Islet precursor cell (in vitro differentiated cells): ENCODE data around the gene PIK3CD.

Source experiments
- DNase-seq: peaks from one replicate; pipeline ENCODE4 v3.0.0-alpha.2; 2018

Gene PIK3CD

GRCh38 chr1:9651565-9652378 is at the start of gene PIK3CD:
Gene PIK3CD (plus strand): TSS chr1:9651731. CDS start chr1:9710456, 58,725 bp downstream.
- peak; percentile 65 for DNase-seq

DNA sequence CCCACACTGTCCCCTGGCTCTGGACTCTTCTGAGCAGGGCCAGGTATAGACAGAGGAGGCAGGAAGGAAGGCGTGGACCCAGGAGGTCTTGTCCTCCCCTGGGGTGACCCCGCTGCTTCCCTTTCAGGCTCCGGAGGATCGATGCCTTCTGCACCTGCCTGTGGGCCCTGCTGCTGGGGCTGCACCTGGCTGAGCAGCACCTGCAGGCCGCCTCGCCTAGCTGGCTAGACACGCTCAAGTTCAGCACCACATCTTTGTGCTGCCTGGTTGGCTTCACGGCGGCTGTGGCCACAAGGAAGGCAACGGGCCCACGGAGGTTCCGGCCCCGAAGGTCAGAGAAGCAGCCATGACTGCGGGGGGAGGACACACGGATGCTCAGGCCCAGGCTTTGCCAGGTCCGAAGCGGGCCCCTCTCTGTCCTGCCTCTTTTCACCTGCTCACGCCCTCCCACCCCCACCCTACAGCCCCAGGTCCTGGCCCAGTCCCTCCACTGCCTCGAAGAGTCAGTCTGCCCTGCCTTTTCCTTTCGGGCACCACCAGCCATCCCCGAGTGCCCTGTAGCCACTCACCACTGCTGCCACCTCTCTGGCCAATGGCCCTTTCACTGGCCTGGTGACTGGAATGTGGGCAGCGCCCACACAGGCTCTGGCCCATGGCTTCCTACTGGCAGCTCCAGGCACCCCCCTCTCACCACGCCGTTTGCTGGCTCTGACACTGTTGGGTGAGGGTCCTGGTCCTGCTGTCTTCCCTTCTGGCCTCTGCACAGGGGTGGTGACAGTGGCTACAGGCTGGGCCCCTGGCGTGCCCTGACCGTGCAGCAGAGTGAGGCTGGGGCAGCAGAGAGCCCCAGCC is 49.4 kb upstream of the PIK3CD start:
- DNase-seq = no peak

GRCh38 chr1:9602794-9603167 is 48.8 kb upstream of the PIK3CD start:
- no peak for DNase-seq

GRCh38 chr1:9603307-9603706 is 48.2 kb upstream of the PIK3CD start:
- DNase-seq = no peak

DNA sequence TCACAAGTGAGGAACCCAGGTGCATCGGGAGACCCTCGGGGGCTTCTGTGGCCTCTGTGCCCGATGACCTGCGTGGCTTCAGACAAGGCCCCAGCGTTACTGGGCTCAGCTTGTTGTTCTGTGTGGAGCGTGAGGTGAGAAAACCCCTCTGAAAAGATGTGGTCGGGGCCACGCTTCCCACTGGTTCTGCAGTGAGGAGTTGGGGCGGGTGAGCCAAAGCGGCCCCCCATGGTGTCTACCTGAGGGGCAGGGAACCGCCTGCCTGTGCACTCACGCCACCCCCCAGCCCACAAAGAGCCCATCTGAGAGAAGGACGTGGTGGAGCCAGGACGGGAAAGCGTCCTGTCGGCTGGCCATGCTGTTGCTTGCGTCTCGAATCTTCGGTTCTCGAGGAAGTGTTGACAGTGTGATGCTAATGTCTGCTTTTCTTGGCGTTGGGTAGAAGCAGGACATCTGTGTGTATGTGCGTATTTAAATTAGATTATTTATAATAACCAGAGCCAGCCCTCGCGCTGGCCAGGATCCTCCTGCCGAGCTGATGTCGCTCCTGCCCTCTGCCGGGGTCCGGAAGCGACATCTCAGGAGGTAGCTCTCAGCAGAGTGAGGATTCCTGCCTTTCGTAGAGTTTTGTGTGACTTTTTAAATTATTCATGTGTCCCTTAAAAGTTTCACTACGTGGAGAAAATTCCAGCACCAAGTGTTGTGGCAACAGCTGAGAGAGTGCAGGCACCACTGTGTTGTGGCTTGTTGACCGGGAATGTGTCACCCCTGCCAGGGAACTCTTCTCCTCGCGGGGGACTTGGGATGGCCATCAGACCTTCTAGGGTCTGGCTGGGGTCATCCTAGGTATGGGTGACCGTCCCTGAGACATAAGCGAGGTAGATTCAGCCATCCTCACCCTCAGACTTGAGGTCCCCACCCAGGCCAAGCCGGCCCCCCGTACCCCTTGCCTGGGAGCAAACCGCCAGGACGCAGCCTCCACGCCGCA is 47.5 kb upstream of the PIK3CD start:
- no peak for DNase-seq

DNA sequence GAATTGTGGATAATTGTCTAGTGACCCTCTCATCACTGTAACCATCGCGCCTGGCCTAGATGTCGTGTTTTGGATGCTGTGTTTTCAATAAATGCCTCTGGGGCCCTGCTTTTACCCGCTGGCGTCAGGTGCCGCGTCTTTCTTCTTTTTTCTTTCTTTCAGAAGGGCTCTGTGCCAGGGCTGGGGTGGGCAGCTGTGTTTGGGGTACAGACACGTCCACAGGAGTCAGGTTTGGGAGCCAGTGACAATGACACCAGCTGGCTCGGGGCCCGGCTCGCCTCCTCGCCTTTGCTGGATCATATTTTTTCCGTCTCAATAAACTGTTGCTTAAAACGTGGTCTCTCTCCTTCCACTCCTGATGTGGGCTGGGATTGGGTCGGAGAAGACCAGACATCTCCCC is 46.7 kb upstream of the PIK3CD start:
- DNase-seq = no peak

GRCh38 chr1:9605946-9606455 is 45.5 kb upstream of the PIK3CD start:
- DNase-seq = no peak

GRCh38 chr1:9606458-9606857 is 45.1 kb upstream of the PIK3CD start:
- DNase-seq = no peak

DNA sequence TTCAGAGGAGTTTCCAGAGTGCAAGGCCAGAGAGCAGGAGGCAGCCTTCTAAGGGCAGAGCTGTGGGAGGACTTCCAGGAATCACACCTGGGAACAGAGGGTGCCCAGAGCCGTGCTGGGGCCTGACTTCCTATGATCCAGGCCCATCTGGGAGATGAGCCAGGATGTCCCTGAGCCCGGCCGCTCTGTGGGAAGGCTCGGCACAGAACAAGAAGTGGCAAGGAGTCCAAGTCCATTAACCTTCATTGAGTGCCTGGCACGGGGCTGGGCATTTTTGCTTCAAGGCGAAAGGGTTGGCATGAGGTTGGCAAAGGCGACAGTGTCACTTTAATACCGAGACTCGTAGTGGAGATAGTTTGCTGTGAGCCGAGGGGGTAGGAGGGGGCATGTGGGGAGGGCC is 44.6 kb upstream of the PIK3CD start:
- DNase-seq = no peak

DNA sequence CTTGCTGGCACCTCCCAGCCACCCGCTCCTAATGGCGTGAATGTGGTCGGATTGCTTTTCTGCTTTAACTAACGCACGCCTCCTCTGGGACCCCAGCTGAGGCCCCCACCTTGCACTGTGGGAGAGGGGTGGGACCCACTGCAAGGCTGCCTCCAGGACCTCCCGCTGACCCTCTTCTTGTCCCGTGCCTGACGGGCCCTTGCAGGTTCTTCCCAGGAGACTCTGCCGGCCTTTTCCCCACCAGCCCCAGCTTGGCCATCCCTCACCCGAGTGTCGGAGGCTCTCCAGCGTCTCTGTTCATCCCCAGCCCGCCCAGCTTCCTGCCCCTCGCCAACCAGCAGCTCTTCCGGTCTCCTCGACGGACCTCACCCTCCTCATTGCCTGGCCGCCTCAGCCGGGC is 44.2 kb upstream of the PIK3CD start:
- no peak for DNase-seq

DNA sequence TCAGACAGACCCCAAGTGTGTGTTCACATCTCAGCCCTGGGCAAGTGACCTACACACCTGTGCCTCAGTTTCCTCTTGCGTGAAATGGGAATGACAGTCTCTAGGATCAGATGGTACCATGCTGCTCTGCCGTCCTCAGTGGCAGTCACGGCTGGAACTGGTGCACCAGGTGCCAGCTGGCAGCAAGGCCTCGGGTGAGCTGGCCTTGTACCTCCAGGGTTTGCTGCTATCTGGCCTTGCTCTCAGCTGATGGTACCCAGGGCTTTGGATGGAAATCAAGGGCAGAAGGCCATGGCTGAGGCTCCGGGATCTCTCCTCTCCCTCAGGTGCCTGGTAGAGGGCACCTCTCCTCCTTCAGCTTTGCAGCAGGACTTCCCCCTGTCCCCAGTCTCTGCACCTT is 41.5 kb upstream of the PIK3CD start:
- DNase-seq = no peak

- no peak for DNase-seq
Observed at GRCh38 chr1:9610548-9610947, 41.0 kb upstream of the PIK3CD start.

- DNase-seq = no peak
Observed at GRCh38 chr1:9611716-9612115, 39.8 kb upstream of the PIK3CD start.

DNA sequence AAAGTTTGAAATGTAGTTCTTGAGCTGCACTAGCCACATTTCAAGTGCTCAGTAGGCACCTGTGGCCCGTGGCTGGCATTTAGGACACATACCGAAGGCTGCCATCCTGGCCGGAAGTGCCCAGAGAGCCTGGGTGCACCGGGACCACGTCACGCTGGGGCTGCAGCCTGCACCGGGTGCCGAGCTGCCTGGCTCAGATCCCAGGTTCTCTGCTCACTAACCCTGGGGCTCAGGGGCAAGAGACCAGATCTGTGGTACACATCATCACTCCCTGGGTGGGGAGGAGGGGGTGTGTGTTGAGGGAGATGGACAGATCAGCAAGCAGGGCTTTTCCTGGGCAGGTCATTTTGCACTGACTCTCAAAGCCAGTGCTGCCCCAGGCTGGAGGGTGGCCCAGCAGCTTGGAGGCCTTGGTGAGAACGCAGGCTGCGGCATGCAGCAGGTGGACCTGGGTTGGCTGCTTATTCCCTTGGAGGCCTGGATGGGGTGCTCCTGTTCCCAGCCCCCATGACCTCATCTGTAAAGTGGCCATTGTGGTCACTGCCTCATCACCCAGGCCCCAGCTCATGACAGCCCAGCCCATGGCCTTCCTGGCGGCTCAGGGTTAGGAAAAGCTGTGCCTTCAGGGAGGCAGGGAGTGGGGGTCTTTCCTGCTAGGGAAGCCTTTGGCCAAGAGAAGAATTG is 39.2 kb upstream of the PIK3CD start:
- no peak for DNase-seq

GRCh38 chr1:9612871-9613624 is 38.5 kb upstream of the PIK3CD start:
- no peak for DNase-seq

- no peak for DNase-seq
Observed at GRCh38 chr1:9613625-9614299, 37.8 kb upstream of the PIK3CD start.

- peak; percentile 78 for DNase-seq
Observed at GRCh38 chr1:9615316-9616063, 36.0 kb upstream of the PIK3CD start.

- no peak for DNase-seq
Observed at GRCh38 chr1:9618909-9619679, 32.4 kb upstream of the PIK3CD start.

GRCh38 chr1:9621032-9621431 is 30.5 kb upstream of the PIK3CD start:
- no peak for DNase-seq
